Fibroblast of lung (primary cell): ENCODE measurements around the gene CD83.

ENCODE experiments used
- EZH2 ChIP-seq: IDR thresholded peaks from 2 replicates; pipeline ENCODE4 v1.5.1; 2012; ENCODE audit warnings: low read length, control low read depth, mild to moderate bottlenecking; ENCODE audit errors: missing control alignments
- TF ChIP-seq, protein P1 (sequence below), 2 donors: IDR thresholded peaks in 1 of 2; conservative IDR thresholded peaks in 1 of 2; 1 replicate in 1 of 2; 2 replicates in 1 of 2; pipeline ENCODE4 v1.5.1; 2011 to 2012; ENCODE audit warnings: low read length in 2 of 2, control low read depth in 1 of 2, inconsistent platforms in 1 of 2, low read depth in 1 of 2, mild to moderate bottlenecking in 1 of 2

DNA sequence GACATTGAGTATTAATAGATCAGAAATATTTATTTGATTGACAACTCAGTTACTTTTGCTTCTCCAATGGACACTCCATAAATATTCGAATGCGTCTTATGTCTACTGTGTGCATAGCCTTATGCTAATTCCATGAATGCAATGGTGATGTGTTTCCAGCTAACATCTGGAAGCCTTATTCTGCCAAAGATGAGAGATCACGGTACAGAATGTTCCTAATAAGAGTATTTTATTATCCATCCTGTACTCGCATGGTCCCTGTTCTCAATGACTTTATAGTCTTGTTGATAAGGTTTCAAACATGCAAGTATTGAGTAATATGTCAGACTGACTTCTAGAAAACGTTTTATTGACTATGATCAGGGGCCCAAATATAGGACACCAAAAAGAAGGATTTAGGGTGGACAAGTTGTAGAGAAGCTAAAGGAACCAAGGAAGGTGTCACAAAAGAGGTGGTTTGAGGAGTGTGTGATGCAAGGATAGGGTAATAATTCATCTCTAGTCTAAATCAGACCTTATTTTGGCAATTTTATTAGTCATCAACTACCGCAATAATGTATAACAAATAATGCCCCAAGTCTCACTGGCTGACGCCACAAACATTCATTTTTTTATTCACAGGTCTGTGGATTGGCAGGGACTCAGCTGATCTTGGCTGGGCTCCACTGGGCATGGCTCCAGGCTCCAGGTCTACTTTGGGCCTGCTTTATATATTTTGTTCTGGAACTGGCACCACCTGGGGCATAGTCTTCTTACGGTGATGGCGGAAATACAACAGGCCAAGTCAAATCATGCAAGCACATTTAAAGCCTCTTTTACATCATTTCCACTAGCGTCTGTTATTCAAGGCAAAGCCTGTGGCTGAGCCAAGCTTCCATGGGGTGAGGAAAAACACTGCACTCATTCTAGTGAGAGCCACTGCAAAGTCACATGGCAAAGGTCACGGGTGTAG, 24.5 kb upstream of the CD83 start:
- no peak for TF ChIP-seq EZH2
- TF ChIP-seq, protein P1, sequence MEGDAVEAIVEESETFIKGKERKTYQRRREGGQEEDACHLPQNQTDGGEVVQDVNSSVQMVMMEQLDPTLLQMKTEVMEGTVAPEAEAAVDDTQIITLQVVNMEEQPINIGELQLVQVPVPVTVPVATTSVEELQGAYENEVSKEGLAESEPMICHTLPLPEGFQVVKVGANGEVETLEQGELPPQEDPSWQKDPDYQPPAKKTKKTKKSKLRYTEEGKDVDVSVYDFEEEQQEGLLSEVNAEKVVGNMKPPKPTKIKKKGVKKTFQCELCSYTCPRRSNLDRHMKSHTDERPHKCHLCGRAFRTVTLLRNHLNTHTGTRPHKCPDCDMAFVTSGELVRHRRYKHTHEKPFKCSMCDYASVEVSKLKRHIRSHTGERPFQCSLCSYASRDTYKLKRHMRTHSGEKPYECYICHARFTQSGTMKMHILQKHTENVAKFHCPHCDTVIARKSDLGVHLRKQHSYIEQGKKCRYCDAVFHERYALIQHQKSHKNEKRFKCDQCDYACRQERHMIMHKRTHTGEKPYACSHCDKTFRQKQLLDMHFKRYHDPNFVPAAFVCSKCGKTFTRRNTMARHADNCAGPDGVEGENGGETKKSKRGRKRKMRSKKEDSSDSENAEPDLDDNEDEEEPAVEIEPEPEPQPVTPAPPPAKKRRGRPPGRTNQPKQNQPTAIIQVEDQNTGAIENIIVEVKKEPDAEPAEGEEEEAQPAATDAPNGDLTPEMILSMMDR (conservative IDR thresholded peaks at IDR 0.05 in 1 of 2, IDR thresholded peaks at IDR 0.05 in 1 of 2; ENCODE audit: low read depth in 1 of 2, low read length in 2 of 2): no peak
